ENCODE data around the gene TUBG1.

DNA sequence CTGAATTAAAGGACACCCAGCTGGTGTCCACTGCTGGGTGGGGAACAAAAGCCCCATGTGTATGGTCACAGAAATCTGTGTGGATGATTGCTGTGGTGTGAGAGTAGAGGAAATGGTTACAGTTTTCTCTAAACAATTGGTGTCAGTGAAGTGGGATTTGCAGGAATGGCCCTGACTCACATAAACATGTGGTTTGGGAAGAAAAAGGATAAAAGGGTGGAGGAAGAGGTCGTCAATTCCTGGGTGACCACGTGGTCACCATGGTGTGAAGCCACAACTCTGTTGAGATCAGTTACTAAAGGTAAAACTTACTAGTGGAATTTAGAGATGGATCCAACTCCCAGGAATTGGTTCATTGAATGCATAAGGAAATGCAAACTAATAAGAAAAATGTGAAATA, 46.0 kb downstream of the TUBG1 start:
- TF ChIP-seq CTCF (conservative IDR thresholded peaks at IDR 0.05; ENCODE audit: low read length) (no peak), EZH2phosphoT487 (IDR thresholded peaks at IDR 0.05; ENCODE audit: borderline replicate concordance, low read depth, low read length) (no peak)
